COR-L47 (cell line): ENCODE results near the gene FAM221A.
"Not testable (repeated sequence)": the region's sequence is repeated elsewhere in the genome, so short reads cannot be mapped to it uniquely, and the experiment has no call there.

Experiments used
- DNase-seq: peaks from one replicate; lab custom pipeline; 2025; lab: John Stamatoyannopoulos, UW

Gene FAM221A

GRCh38 chr7:23709081-23709750 lies 29.2 kb downstream of the FAM221A start:
- no peak for DNase-seq

GRCh38 chr7:23710000-23710399 lies 30.0 kb downstream of the FAM221A start, which contains the start of gene STK31:
TSS of gene STK31 (plus strand) at chr7:23710219. CDS start at chr7:23710286, 67 bp downstream.
- DNase-seq, result no peak

DNA sequence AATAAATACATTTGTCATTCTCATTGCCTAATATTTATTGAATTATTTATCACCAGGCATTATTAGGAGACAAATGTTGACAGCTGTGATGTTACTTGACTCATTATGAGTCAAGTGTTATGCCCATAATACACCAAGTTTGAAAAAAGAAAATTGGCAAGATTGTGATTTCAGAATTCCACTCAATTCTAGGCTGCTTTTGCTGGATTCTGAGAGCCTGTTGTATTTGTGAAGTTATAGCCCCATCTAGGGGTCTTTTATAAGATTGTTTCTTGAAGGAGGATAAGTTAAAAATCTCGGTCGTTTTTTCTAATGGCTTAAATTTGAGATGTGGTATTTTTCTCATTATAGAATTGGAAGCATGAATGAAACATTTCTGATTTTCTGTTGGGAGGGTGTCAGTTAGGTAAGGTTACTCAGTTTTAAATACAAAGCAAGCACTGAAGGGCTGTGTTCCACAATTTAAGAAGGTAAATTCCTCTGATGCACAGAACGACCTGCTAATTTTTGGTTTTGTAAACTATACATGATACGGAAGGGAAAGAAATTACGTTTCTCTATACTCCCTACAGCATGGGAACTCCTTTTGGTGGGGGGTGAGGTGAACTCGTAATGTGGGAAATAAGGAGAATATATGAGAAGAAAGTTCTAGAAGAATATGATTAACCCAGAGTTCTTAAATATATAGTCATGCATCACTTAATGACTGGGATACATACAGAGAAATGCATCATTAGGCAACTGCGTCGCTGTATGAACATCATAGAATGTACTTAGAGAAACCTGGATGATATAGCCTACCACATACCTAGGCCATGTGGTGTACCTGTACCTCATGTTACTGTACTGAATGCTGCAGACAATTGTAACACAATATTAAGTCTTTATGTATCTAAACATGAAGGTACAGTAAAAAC lies 32.6 kb downstream of the FAM221A start:
- peak; percentile 53 for DNase-seq

- no peak for DNase-seq
Observed at GRCh38 chr7:23713285-23714149, 33.5 kb downstream of the FAM221A start.

DNA sequence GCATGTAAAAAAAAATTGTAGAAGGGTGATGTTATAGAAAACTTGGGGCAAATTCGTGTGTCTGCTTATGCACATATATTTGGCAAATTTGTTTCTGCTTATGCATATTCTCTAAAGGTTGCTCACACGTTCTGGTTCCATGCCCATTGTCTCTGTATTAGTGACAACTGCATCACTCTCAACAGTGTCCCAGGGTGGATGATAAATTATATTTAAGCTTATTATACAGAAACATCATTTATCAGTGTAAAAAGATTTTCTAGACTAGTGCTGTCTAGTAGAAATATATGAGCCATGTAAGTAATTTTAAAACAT lies 34.1 kb downstream of the FAM221A start:
- DNase-seq, result no peak

- DNase-seq, result no peak
Observed at GRCh38 chr7:23714579-23714978, 34.6 kb downstream of the FAM221A start.

- no peak for DNase-seq
Observed at GRCh38 chr7:23715099-23715498, 35.1 kb downstream of the FAM221A start.

DNA sequence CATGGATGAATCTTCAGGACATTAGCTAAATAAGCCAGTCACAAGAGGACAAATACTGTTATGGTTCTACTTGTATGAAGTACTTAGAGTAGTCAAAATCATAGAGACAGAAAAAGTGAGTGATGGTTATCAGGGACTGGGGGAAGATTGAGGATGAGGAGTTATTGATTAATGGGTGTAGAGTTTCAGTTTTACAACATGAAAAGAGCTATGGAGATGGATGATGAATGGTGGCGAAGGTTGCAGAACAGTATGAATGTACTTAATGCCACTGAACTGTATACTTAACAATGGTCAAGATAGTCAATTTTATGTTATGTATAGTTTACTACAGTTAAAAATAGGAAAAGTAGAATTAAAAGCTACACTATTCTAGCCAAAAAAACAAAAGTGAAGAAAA lies 37.8 kb downstream of the FAM221A start:
- no peak for DNase-seq

GRCh38 chr7:23721456-23721855 lies 41.5 kb downstream of the FAM221A start:
- DNase-seq, result no peak

- not testable (repeated sequence) for DNase-seq
Observed at GRCh38 chr7:23722587-23723216, 42.7 kb downstream of the FAM221A start.

DNA sequence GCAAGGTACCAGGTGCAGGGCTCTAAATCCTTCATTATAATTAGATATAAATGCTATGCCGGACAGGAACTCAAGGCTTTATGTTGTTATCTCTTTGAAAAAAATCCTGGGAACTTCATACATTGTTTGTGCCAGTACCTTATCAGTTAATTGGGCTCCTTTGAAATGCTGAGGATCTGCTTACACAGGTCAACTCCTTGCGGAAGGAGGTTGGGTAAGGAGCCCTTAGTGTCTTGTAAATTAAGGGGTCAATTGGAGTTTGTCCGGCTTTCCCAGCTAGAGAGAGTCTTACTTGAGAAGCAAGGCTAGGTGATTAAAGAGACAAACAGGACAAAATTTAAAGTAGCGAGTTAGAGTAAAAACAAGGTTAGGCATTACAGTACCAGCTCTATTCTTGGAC lies 44.1 kb downstream of the FAM221A start:
- not testable (repeated sequence) for DNase-seq

DNA sequence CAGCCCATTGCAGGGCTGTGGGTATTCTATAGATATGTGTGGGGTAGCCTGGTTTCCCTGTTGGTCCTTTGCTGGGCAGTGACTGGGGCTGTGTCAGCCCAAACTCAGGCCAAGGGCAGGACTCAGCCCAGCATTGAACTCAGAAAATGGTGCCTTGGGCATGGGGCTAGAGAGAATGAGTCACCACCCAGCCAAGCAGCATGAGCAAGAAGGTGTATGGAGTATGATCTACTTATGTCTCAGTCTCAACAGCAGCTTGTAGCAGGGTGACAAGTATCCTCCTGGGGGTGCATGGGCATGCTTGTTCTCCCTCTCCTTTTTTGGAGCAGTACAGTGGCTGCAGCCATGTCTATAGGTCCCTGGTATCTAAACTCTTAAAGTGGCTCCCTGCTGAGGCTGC lies 62.1 kb downstream of the FAM221A start:
- no peak for DNase-seq

DNA sequence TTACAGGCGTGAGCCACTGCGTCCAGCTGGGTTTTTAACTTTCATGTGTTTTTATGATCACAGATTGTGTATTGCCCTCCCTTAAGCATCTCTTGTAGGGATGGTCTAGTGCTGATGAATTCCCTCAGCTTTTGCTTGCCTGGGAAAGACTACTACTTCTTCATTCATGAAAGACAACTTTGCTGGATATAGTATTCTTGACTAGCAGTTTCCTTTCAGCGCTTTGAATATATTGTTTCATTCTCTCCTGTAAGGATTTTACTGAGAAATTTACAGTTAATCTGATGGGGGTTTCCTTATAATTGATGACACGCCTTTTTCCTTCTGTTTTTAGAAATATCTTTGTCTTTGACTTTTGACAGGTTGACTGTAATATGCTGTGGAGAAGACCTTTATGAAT lies 63.2 kb downstream of the FAM221A start:
- no peak for DNase-seq

- DNase-seq, result no peak
Observed at GRCh38 chr7:23746629-23747028, 66.6 kb downstream of the FAM221A start.

- DNase-seq, result no peak
Observed at GRCh38 chr7:23751852-23752251, 71.9 kb downstream of the FAM221A start.
